GM12878 (cell line): ENCODE measurements around the gene ANTXR1. TPM values are rescaled to one million over a fixed set of nuclear protein-coding genes. Genes with fewer than 3 reads are reported as not detected.

Experiments used
- ATAC-seq: fragments of 200-7000 bp; cut with Tn5 transposase; 3 replicates; pipeline ENCODE4 v1.9.1; 2020; ENCODE audit warnings: mild to moderate bottlenecking, moderate library complexity
- BruUV-seq: library from RNA; stranded (reverse); fragments of 400-500 nt; replicated peaks from 2 replicates; lab custom pipeline; 2021; lab: Mats Ljungman, UMichigan
- CTCF ChIA-PET: fragments of 300-600 bp; sonication (Branson Sonifier 250); formaldehyde crosslinking; extraction: SDS; loops from one replicate; lab custom pipeline; 2021; ENCODE audit warnings: inconsistent platforms; lab: Yijun Ruan, JAX
- POLR2A ChIA-PET: fragments of 350-600 bp; formaldehyde crosslinking; extraction: SDS; loops from one replicate; lab custom pipeline; 2021; ENCODE audit warnings: inconsistent platforms; lab: Charles Lee
- RAD21 ChIA-PET: fragments of 300-600 bp; sonication (Branson Sonifier 250); formaldehyde crosslinking; loops from one replicate; lab custom pipeline; 2023; ENCODE audit warnings: antibody characterized with exemption; ENCODE audit not compliant: unreplicated experiment; lab: Charles Lee
- SMC1A ChIA-PET: fragments of 300-600 bp; sonication (Branson Sonifier 250); formaldehyde crosslinking; loops from one replicate; lab custom pipeline; 2023; ENCODE audit not compliant: unreplicated experiment, uncharacterized antibody; lab: Charles Lee
- DNase-seq: peaks from one replicate; pipeline ENCODE4 v3.0.0-alpha.2; 2011; ENCODE audit warnings: low read depth, low spot score
- FAIRE-seq: peaks from 3 replicates; lab custom pipeline; 2011; peaks lifted over from hg19 to GRCh38; lab: Jason Lieb, UNC
- H2AFZ ChIP-seq: 2 replicates; pipeline ENCODE4 v1.6.0; 2011; ENCODE audit warnings: low read depth, low read length, control low read depth; ENCODE audit not compliant: control insufficient read depth
- H3K27ac ChIP-seq: 2 replicates; pipeline ENCODE4 v1.5.1; 2011; ENCODE audit warnings: control low read depth; ENCODE audit not compliant: control insufficient read depth, insufficient read depth
- H3K27me3 ChIP-seq, 2 experiments: replicated peaks in 1 of 2; 2 replicates each; pipeline versions ENCODE4 v1.6.0 to v1.6.1; 2011; ENCODE audit warnings: low read length in 1 of 2; ENCODE audit not compliant: control insufficient read depth in 2 of 2, insufficient read depth in 2 of 2
- H3K36me3 ChIP-seq, 2 experiments: 2 replicates each; pipeline ENCODE4 v1.5.1; 2011; ENCODE audit warnings: low read length in 1 of 2; ENCODE audit not compliant: control insufficient read depth in 2 of 2, insufficient read depth in 2 of 2
- H3K4me1 ChIP-seq: 2 replicates; pipeline ENCODE4 v1.6.1; 2011; ENCODE audit warnings: mild to moderate bottlenecking, low read length, moderate library complexity, mixed read lengths; ENCODE audit not compliant: control insufficient read depth, insufficient read depth
- H3K4me2 ChIP-seq: 2 replicates; pipeline ENCODE4 v1.6.0; 2011; ENCODE audit warnings: control low read depth; ENCODE audit not compliant: control insufficient read depth, insufficient read depth
- H3K4me3 ChIP-seq: fragments of 200-600 bp; sonication (generic); 2 replicates; pipeline ENCODE4 v1.5.1; 2016
- H3K79me2 ChIP-seq: 2 replicates; pipeline ENCODE4 v1.6.0; 2011; ENCODE audit warnings: low read length; ENCODE audit not compliant: control insufficient read depth, insufficient read depth
- H3K9ac ChIP-seq: 2 replicates; pipeline ENCODE4 v1.8.0; 2011; ENCODE audit warnings: low read length, control low read depth, mixed read lengths; ENCODE audit not compliant: control insufficient read depth, insufficient read depth
- H3K9me3 ChIP-seq: replicated peaks from 3 replicates; pipeline ENCODE4 v1.5.1; 2011; ENCODE audit warnings: mild to moderate bottlenecking, low read length; ENCODE audit not compliant: control insufficient read depth, insufficient read depth
- H4K20me1 ChIP-seq: 2 replicates; pipeline ENCODE4 v1.6.0; 2011; ENCODE audit not compliant: control insufficient read depth, insufficient read depth
- CBX3 ChIP-seq: fragments of 200-600 bp; sonication (generic); IDR thresholded peaks from 2 replicates; pipeline ENCODE4 v1.6.1; 2016; ENCODE audit warnings: low read depth, borderline replicate concordance
- FOXK2 ChIP-seq: fragments of 450-650 bp; IDR thresholded peaks from 2 replicates; pipeline ENCODE4 v1.6.1; 2017; ENCODE audit warnings: mild to moderate bottlenecking, moderate library complexity
- HDAC2 ChIP-seq: fragments of 200-600 bp; sonication (generic); IDR thresholded peaks from 2 replicates; pipeline ENCODE4 v1.6.1; 2017
- POLR2AphosphoS5 ChIP-seq: IDR thresholded peaks from 2 replicates; pipeline ENCODE4 v1.6.1; 2011; ENCODE audit warnings: mild to moderate bottlenecking, low read length, inconsistent platforms
- RUNX3 ChIP-seq: IDR thresholded peaks from 2 replicates; pipeline ENCODE4 v1.6.1; 2012; ENCODE audit warnings: low read length, inconsistent platforms
- SMAD1 ChIP-seq: fragments of 450-650 bp; IDR thresholded peaks from 2 replicates; pipeline ENCODE4 v1.6.1; 2018; ENCODE audit warnings: mild to moderate bottlenecking, low read depth; ENCODE audit not compliant: partially characterized antibody
- SMARCA5 ChIP-seq: fragments of 450-650 bp; IDR thresholded peaks from 2 replicates; pipeline ENCODE4 v1.6.1; 2017; ENCODE audit warnings: mild to moderate bottlenecking
- STAT1 ChIP-seq: fragments of 450-650 bp; conservative IDR thresholded peaks from 2 replicates; pipeline ENCODE4 v1.6.1; 2014; ENCODE audit warnings: antibody characterized with exemption, mild to moderate bottlenecking
- ZNF207 ChIP-seq: fragments of 450-650 bp; IDR thresholded peaks from 2 replicates; pipeline ENCODE4 v1.6.1; 2014; ENCODE audit warnings: antibody characterized with exemption, mild to moderate bottlenecking, borderline replicate concordance
- ZZZ3 ChIP-seq: IDR thresholded peaks from 2 replicates; pipeline ENCODE4 v1.6.1; 2011; ENCODE audit warnings: low read depth; ENCODE audit not compliant: control insufficient read depth, insufficient read length
- WGBS: methylation state at CpG from one replicate; pipeline ENCODE4 v1.1.6; 2016; ENCODE audit warnings: low lambda C conversion rate; ENCODE audit not compliant: insufficient replicate concordance, insufficient coverage; ENCODE audit errors: missing lambda C conversion rate; 5-methylcytosine and 5-hydroxymethylcytosine counted together
- in situ Hi-C: fragments of 300-500 bp; cut with MboI; formaldehyde crosslinking; loops from 9 replicates; pipeline ENCODE4 v1.14.3; 2018; ENCODE audit warnings: mixed read lengths
- intact Hi-C: fragments of 100-400 bp; cut with micrococcal nuclease; formaldehyde crosslinking; loops from one replicate; pipeline ENCODE4 v1.14.2; 2022; ENCODE audit not compliant: unreplicated experiment
- polyA plus RNA-seq, 11 experiments: library from polyadenylated mRNA; depleted of rRNA in 4 of 11; unstranded in 6 of 11; stranded (reverse) in 5 of 11; fragments of >200 nt; fragmentation: Nextera tagmentation in 4 of 11; fragmentation: Illumina TruSeq in 1 of 11; extraction: Ambion mirVana in 4 of 11; extraction: Trizol in 1 of 11; gene quantifications; 1 replicate in 1 of 11; 2 replicates in 10 of 11; pipeline versions ENCODE4 v1.2.1 to v1.2.3, GENCODE V29; 2011 to 2016; ENCODE audit warnings: inconsistent platforms in 2 of 11, missing spikeins in 2 of 11, low read depth in 1 of 11
- total RNA-seq, 4 experiments: library from RNA; depleted of rRNA in 3 of 4; stranded (reverse); fragments of >200 nt in 3 of 4; fragmentation: Illumina TruSeq in 1 of 4; extraction: Trizol in 1 of 4; gene quantifications; 2 replicates each; pipeline versions ENCODE4 v1.2.1 to v1.2.3, GENCODE V29; 2013 to 2021
- TF ChIP-seq, protein P1 (sequence below): IDR thresholded peaks from 2 replicates; pipeline ENCODE4 v1.6.1; 2012; ENCODE audit warnings: low read depth, low read length, improper control_type of control experiment
- TF ChIP-seq, protein P2 (sequence below), 3 experiments: IDR thresholded peaks in 2 of 3; conservative IDR thresholded peaks in 1 of 3; 2 replicates each; pipeline ENCODE4 v1.5.1; 2011; ENCODE audit warnings: low read depth in 3 of 3, low read length in 3 of 3, mild to moderate bottlenecking in 3 of 3, control low read depth in 2 of 3, moderate library complexity in 2 of 3, inconsistent platforms in 1 of 3, mixed read lengths in 1 of 3; ENCODE audit not compliant: control insufficient read depth in 2 of 3, insufficient read depth in 1 of 3; ENCODE audit errors: extremely low read depth in 1 of 3
- TF ChIP-seq, protein P3 (sequence below): IDR thresholded peaks from 2 replicates; pipeline ENCODE4 v1.6.1; 2012; ENCODE audit warnings: low read length, inconsistent platforms
- TF ChIP-seq, protein P4 (sequence below): fragments of 450-650 bp; IDR thresholded peaks from 2 replicates; pipeline ENCODE4 v1.6.1; 2017; ENCODE audit warnings: antibody characterized with exemption, mild to moderate bottlenecking, moderate library complexity
- TF ChIP-seq, protein P5 (sequence below): IDR thresholded peaks from 2 replicates; pipeline ENCODE4 v1.6.1; 2011; ENCODE audit warnings: borderline replicate concordance, low read depth, mild to moderate bottlenecking, moderate library complexity, low read length; ENCODE audit not compliant: insufficient read depth, poor library complexity, severe bottlenecking

ANTXR1 gene
- total and polyA plus RNA-seq, 10 of the 15 experiments (the other 5 are each of a cell fraction or from before 2014, with no cell fraction given), result 0.09 to 0.26 TPM; not detected in 8

DNA sequence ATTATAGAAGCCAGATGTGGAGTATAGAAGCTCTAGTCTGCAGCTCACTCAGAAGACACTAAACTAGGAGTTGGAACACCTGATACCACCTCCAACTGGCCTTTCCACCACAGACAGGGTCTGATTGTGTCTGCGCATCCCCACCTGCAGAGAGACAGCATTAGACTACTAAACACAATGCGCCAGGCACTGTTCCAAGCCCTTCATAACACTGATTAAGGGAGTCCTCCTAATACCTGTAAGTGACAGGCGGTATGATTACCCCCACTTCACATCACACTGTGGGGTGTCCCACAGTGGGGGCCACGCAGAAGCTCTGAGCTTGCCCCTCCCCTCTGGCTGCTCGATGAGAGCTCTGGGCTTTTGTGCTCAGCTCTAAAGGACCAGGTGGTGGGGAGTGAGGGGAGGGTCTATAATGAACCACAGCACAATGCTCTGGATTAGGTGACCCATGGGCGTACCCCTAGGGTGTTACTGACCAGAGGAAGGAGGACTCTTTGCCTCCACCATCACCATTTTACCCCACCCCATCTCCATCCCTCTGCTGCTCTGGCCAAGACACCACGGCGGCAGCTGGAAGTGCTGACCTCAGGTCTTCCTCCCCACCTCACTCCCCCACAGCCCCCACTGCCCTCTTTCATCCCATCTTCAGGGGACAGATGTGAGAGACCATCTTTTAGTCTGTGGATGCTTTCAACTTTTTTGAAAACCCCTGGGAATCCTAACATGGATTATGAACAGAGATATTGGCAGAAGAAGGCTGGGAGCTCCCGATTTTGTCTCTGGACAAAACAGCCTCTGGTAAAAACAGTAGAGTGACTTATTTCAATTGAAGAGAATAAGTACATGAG lies 228.9 kb downstream of the ANTXR1 start (continued):
- TF ChIP-seq, protein P1, sequence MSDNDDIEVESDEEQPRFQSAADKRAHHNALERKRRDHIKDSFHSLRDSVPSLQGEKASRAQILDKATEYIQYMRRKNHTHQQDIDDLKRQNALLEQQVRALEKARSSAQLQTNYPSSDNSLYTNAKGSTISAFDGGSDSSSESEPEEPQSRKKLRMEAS, result no peak
- TF ChIP-seq, protein P2, sequence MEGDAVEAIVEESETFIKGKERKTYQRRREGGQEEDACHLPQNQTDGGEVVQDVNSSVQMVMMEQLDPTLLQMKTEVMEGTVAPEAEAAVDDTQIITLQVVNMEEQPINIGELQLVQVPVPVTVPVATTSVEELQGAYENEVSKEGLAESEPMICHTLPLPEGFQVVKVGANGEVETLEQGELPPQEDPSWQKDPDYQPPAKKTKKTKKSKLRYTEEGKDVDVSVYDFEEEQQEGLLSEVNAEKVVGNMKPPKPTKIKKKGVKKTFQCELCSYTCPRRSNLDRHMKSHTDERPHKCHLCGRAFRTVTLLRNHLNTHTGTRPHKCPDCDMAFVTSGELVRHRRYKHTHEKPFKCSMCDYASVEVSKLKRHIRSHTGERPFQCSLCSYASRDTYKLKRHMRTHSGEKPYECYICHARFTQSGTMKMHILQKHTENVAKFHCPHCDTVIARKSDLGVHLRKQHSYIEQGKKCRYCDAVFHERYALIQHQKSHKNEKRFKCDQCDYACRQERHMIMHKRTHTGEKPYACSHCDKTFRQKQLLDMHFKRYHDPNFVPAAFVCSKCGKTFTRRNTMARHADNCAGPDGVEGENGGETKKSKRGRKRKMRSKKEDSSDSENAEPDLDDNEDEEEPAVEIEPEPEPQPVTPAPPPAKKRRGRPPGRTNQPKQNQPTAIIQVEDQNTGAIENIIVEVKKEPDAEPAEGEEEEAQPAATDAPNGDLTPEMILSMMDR (IDR thresholded peaks at IDR 0.05 in 2 of 3, conservative IDR thresholded peaks at IDR 0.05 in 1 of 3; ENCODE audit: control insufficient read depth in 2 of 3, extremely low read depth in 1 of 3, insufficient read depth in 1 of 3, low read depth in 3 of 3, low read length in 3 of 3), result no peak
- TF ChIP-seq SMARCA5, result no peak
- TF ChIP-seq FOXK2, result no peak
- no peak for TF ChIP-seq ZZZ3

DNA sequence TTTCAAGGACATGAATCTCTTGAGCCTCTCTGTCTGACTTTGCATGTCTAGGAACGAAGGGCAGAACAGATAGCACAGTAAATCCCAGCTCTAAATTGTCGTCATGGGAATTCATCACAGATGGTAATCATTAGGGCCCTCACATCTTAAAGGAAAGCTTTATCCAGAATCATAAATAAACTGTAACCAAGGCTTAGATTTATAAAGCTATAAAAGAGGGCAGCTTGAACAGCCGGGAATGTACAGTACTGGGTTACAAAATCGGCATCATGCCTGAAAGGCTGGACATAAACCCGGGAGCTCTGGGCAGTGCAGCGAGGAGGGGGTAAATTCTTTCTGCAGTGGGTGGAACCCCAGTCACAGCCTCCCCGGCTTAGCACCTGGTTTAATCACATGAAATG lies 229.7 kb downstream of the ANTXR1 start:
- POLR2A ChIA-PET, result no interaction called here
- ATAC-seq (no peak), FAIRE-seq (no peak), DNase-seq (no peak)
- no peaks in the 10 kb centered on the region for H3K79me2 ChIP-seq
- BruUV-seq, result no TSS peak
- no peak overlapping the region for H3K9ac ChIP-seq
- H2AFZ ChIP-seq, result no peak overlapping the region
- RAD21 ChIA-PET, result no interaction called here
- in situ Hi-C loops, result no loop called here
- no peaks in the 10 kb centered on the region for H3K4me1 ChIP-seq
- no peaks in the 10 kb centered on the region for H4K20me1 ChIP-seq
- CTCF ChIA-PET, result no interaction called here
- H3K27ac ChIP-seq, result no peak overlapping the region
- 10% methylated on average over 7 of the region's 7 CpGs for WGBS
- H3K27me3 ChIP-seq, result peaks cover 2 to 7% of the 10 kb centered on the region in 2 experiments; a peak in 3 of 4 replicates
- H3K4me2 ChIP-seq, result no peak overlapping the region
- no peaks in the 10 kb centered on the region for H3K36me3 ChIP-seq
- SMC1A ChIA-PET, result interaction anchor here (1.3 kb wide), 1 partner anchor 13 kb away, joined by 3 read pairs; no protein-coding TSS in a partner anchor
- no peaks in the 10 kb centered on the region for H3K9me3 ChIP-seq
- intact Hi-C loops, result no loop called here
- no peak overlapping the region for H3K4me3 ChIP-seq
- no peak for TF ChIP-seq STAT1
- TF ChIP-seq CBX3, result no peak
- TF ChIP-seq, protein P3, sequence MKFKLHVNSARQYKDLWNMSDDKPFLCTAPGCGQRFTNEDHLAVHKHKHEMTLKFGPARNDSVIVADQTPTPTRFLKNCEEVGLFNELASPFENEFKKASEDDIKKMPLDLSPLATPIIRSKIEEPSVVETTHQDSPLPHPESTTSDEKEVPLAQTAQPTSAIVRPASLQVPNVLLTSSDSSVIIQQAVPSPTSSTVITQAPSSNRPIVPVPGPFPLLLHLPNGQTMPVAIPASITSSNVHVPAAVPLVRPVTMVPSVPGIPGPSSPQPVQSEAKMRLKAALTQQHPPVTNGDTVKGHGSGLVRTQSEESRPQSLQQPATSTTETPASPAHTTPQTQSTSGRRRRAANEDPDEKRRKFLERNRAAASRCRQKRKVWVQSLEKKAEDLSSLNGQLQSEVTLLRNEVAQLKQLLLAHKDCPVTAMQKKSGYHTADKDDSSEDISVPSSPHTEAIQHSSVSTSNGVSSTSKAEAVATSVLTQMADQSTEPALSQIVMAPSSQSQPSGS, result no peak
- TF ChIP-seq ZNF207, result no peak
- no peak for TF ChIP-seq RUNX3
- no peak for TF ChIP-seq HDAC2
- TF ChIP-seq, protein P4, sequence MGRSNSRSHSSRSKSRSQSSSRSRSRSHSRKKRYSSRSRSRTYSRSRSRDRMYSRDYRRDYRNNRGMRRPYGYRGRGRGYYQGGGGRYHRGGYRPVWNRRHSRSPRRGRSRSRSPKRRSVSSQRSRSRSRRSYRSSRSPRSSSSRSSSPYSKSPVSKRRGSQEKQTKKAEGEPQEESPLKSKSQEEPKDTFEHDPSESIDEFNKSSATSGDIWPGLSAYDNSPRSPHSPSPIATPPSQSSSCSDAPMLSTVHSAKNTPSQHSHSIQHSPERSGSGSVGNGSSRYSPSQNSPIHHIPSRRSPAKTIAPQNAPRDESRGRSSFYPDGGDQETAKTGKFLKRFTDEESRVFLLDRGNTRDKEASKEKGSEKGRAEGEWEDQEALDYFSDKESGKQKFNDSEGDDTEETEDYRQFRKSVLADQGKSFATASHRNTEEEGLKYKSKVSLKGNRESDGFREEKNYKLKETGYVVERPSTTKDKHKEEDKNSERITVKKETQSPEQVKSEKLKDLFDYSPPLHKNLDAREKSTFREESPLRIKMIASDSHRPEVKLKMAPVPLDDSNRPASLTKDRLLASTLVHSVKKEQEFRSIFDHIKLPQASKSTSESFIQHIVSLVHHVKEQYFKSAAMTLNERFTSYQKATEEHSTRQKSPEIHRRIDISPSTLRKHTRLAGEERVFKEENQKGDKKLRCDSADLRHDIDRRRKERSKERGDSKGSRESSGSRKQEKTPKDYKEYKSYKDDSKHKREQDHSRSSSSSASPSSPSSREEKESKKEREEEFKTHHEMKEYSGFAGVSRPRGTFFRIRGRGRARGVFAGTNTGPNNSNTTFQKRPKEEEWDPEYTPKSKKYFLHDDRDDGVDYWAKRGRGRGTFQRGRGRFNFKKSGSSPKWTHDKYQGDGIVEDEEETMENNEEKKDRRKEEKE, result no peak
- TF ChIP-seq SMAD1, result no peak
- TF ChIP-seq, protein P5, sequence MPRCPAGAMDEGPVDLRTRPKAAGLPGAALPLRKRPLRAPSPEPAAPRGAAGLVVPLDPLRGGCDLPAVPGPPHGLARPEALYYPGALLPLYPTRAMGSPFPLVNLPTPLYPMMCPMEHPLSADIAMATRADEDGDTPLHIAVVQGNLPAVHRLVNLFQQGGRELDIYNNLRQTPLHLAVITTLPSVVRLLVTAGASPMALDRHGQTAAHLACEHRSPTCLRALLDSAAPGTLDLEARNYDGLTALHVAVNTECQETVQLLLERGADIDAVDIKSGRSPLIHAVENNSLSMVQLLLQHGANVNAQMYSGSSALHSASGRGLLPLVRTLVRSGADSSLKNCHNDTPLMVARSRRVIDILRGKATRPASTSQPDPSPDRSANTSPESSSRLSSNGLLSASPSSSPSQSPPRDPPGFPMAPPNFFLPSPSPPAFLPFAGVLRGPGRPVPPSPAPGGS, result no peak
- no peak for TF ChIP-seq POLR2AphosphoS5
